ACC112 (cell line): ENCODE results near the gene FANCC.

Source experiments
- H2AFZ ChIP-seq: fragments of 200-600 bp; sonication (generic); one replicate; pipeline ENCODE4 v1.6.0; 2017; ENCODE audit warnings: antibody characterized with exemption, low read length; ENCODE audit not compliant: unreplicated experiment
- H3K27ac ChIP-seq: fragments of 200-600 bp; sonication (generic); 2 replicates; pipeline ENCODE4 v1.5.1; 2014; ENCODE audit warnings: low read depth, mild to moderate bottlenecking, antibody characterized with exemption, low read length, moderate library complexity
- H3K27me3 ChIP-seq: fragments of 200-600 bp; sonication (generic); 2 replicates; pipeline ENCODE4 v1.6.1; 2014; ENCODE audit warnings: mild to moderate bottlenecking, antibody characterized with exemption, low read length, moderate library complexity, mixed read lengths; ENCODE audit not compliant: insufficient read depth
- H3K36me3 ChIP-seq: fragments of 200-600 bp; sonication (generic); 2 replicates; pipeline ENCODE4 v1.6.1; 2016; ENCODE audit warnings: mild to moderate bottlenecking, antibody characterized with exemption, low read length, moderate library complexity, mixed read lengths; ENCODE audit not compliant: insufficient read depth
- H3K4me1 ChIP-seq: fragments of 200-600 bp; sonication (generic); one replicate; pipeline ENCODE4 v1.6.1; 2016; ENCODE audit warnings: low read length, mixed read lengths; ENCODE audit not compliant: insufficient read depth, unreplicated experiment, control insufficient read depth
- H3K4me3 ChIP-seq: fragments of 200-600 bp; sonication (generic); 2 replicates; pipeline ENCODE4 v1.5.1; 2014; ENCODE audit warnings: mild to moderate bottlenecking, low read depth, low read length
- H3K79me2 ChIP-seq: fragments of 200-600 bp; sonication (generic); one replicate; pipeline ENCODE4 v1.6.0; 2016; ENCODE audit warnings: low read length; ENCODE audit not compliant: control insufficient read depth, unreplicated experiment, insufficient read depth

The FANCC gene

GRCh38 chr9:95091601-95092261 lies 225.8 kb downstream of the FANCC start:
- Histone ChIP-seq H3K4me1 (peaks cover 45% of the 10 kb centered on the region), H3K27me3 (no peaks in the 10 kb centered on the region), H3K4me3 (peak overlapping the region; percentile 18; the same call in 1 of the 2 replicates), H3K36me3 (0 out of 2 replicates have a peak, but pooled peaks cover 1% of the 10 kb centered on the region), H3K79me2 (no peaks in the 10 kb centered on the region), H2AFZ (no peak overlapping the region), H3K27ac (peak overlapping the region; percentile 81)

GRCh38 chr9:95090871-95091577 lies 226.5 kb downstream of the FANCC start:
- Histone ChIP-seq H3K4me3 (no peak overlapping the region), H2AFZ (no peak overlapping the region), H3K79me2 (no peaks in the 10 kb centered on the region), H3K27me3 (no peaks in the 10 kb centered on the region), H3K4me1 (peaks cover 45% of the 10 kb centered on the region), H3K27ac (peak overlapping the region; percentile 81), H3K36me3 (0 out of 2 replicates have a peak, but pooled peaks cover 3% of the 10 kb centered on the region)

GRCh38 chr9:95090023-95090791 lies 227.3 kb downstream of the FANCC start:
- Histone ChIP-seq H3K36me3 (0 out of 2 replicates have a peak, but pooled peaks cover 3% of the 10 kb centered on the region), H3K4me1 (peaks cover 45% of the 10 kb centered on the region), H3K27me3 (no peaks in the 10 kb centered on the region), H3K27ac (no peak overlapping the region), H3K4me3 (no peak overlapping the region), H3K79me2 (no peaks in the 10 kb centered on the region), H2AFZ (no peak overlapping the region)

DNA sequence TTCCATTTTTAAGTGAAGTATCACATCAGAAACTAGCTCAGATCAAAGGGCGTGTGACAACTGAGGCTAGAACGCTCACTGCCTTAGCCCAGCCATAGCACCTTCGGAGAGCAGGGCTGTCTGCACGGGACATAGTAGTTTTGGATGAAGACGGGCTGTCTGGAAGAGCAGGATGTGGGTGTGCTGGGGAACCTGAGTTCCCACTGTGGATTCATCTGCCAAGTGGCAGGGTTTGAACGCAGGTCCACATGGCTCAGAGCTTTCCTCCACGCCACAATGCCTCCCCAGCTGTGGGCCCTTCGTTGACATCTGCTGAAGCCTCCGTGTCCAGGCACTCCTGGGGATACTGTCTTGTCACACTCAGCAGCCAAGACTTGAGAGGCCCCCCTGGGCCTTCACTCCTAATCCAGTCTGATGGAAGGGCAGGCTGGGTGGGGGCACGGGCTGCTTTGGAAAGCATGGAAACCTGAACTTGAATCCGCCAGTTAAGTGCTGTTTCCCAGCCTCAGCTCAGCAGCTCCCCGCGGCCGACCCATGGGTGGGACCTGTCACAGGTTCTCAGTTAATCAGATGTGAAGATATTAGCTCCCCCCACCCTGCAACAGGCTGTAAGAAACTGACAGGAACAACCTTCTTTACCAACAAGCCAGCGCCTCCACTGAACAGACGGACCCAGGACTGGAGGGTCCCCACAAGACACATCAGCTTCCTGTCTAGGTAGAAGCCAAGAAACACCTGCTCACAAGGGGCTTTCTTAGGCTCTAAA lies 228.1 kb downstream of the FANCC start:
- Histone ChIP-seq H2AFZ (no peak overlapping the region), H3K4me3 (no peak overlapping the region), H3K27ac (no peak overlapping the region), H3K4me1 (peaks cover 45% of the 10 kb centered on the region), H3K27me3 (no peaks in the 10 kb centered on the region), H3K79me2 (no peaks in the 10 kb centered on the region), H3K36me3 (0 out of 2 replicates have a peak, but pooled peaks cover 3% of the 10 kb centered on the region)

DNA sequence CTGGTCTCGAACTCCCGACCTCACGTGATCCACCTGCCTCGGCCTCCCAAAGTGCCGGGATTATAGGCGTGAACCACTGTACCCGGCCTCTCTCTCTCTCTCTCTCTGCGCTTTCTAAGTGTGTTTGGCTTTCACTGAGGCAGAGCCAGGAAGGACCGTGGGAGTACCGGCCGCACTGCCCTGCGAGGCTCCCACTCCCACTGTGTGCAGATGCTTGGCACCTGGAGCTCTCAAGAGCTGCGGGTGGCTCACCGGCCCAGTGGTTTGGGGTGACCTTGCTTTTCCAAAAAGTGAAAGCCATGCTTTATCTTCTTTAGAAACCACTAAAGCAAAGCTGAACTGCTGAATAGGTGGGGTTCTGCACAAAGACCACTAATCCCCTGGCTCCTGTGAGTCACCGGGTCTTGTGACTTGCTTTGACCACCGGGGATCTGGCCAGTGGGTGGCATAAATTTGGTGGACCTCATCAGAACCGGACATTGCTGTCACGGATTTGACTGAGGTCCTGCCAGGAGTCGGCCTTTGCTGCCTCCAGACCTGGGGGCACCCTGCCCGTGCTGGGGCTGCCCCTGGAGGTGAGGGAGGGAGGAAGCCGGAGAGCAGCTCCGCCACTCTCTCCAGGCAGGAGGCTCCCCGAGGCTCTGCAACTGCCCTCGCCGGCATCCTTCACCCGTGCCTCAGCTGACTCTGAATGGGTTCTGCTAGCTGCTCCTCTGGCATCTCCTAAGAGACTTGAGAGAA lies 228.9 kb downstream of the FANCC start:
- Histone ChIP-seq H3K27ac (no peak overlapping the region), H3K27me3 (no peaks in the 10 kb centered on the region), H3K4me1 (peaks cover 40% of the 10 kb centered on the region), H3K79me2 (peaks cover 2% of the 10 kb centered on the region), H3K36me3 (0 out of 2 replicates have a peak, but pooled peaks cover 3% of the 10 kb centered on the region), H3K4me3 (no peak overlapping the region), H2AFZ (no peak overlapping the region)

GRCh38 chr9:95087659-95088242 lies 229.8 kb downstream of the FANCC start:
- H3K4me3 ChIP-seq: no peak overlapping the region
- peaks cover 3% of the 10 kb centered on the region for H3K79me2 ChIP-seq
- peaks cover 32% of the 10 kb centered on the region for H3K4me1 ChIP-seq
- no peak overlapping the region for H2AFZ ChIP-seq
- no peak overlapping the region for H3K27ac ChIP-seq
- H3K36me3 ChIP-seq: peaks cover 4% of the 10 kb centered on the region; the same call in 1 of the 2 replicates
- no peaks in the 10 kb centered on the region for H3K27me3 ChIP-seq

DNA sequence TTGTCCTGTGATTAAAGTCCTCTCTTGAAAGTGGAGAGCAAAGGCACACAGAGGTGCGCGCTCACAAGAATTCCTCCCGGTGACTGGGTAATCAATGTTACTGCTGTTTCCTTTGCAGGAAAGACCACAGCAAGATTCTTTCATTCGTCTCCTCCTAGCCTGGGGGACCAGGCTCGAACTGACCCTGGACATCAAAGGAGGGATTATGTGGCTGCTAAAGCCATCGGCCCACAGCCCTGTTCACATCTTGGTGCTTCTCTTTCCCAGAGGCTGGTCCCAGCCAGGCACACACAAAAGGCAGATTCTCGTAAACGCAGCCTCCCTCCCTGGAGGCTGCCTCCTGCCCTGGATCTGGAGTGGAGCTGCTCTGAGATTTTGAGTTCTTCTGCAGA lies 230.9 kb downstream of the FANCC start:
- Histone ChIP-seq H3K27ac (no peak overlapping the region), H2AFZ (no peak overlapping the region), H3K36me3 (peaks cover 13% of the 10 kb centered on the region), H3K4me3 (no peak overlapping the region), H3K27me3 (no peaks in the 10 kb centered on the region), H3K79me2 (peaks cover 3% of the 10 kb centered on the region), H3K4me1 (peaks cover 20% of the 10 kb centered on the region)

- no peaks in the 10 kb centered on the region for H3K27me3 ChIP-seq
- H3K36me3 ChIP-seq: peaks cover 18% of the 10 kb centered on the region
- no peak overlapping the region for H2AFZ ChIP-seq
- no peak overlapping the region for H3K27ac ChIP-seq
- peaks cover 3% of the 10 kb centered on the region for H3K79me2 ChIP-seq
- no peak overlapping the region for H3K4me3 ChIP-seq
- H3K4me1 ChIP-seq: peaks cover 15% of the 10 kb centered on the region
Observed at GRCh38 chr9:95085861-95086563, 231.5 kb downstream of the FANCC start.

DNA sequence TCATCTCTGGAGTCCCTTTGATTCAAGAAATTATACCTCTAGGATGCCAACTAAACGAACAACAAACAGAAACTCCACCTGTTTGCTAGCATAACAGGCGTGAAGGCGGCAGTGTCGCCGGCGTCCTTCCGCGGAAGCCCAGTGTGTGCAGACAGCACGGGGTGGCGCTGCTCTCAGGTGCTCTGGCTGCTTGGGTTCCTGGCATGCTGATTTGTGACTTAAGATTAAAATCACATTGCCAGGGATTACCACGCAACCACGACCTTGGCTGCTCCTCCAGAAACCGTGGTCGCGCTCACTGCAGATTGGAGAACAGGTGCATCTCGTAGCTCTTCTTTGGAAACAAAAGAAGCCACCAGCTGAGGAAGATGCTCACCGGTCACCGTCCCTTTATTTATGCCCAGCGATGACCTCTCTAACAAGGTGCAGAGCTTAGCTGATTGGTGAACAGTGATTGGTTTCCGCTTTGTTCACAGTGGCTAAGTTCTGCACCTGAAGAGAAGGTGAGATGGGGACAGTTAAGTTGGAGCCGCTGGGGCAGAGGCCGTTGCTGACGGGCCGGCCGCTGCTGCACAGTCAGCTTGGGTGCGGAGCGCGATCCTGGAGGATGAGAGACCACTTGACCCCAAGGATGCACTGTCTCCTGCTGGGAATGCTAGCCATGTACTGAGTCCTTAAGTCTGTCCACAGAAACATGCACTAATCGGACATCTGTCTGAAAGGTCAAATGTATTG lies 232.3 kb downstream of the FANCC start:
- H3K27me3 ChIP-seq: no peaks in the 10 kb centered on the region
- H3K79me2 ChIP-seq: peaks cover 3% of the 10 kb centered on the region
- peaks cover 18% of the 10 kb centered on the region for H3K36me3 ChIP-seq
- H3K27ac ChIP-seq: no peak overlapping the region
- no peak overlapping the region for H3K4me3 ChIP-seq
- H3K4me1 ChIP-seq: peaks cover 7% of the 10 kb centered on the region
- no peak overlapping the region for H2AFZ ChIP-seq
